Measurements from ENCODE around the gene SLC37A1.

SLC37A1 gene

DNA sequence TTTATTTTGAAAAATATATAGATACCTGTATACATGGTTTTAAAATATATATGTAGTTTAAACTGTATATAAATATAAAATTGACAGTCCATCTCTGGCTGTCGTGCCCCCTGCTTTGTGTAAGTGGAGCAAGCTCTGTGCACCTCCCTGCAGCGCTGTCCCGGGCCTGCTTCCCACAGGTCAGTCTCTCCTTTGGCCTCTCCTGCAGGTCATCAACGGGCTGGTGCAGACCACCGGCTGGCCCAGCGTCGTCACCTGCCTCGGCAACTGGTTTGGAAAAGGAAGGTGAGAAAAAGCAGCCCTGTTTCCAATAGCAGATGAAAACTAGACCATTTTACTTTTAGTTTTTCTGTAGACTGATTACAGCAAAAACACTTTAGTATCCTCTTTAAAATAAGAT is 28.5 kb downstream of the SLC37A1 start:
- Histone ChIP-seq H3K36me3 (ENCODE audit: low read length) (no peaks in the 10 kb centered on the region), H3K4me3 (ENCODE audit: insufficient read depth, low read length, poor library complexity, severe bottlenecking) (no peak overlapping the region), H3F3A (ENCODE audit: insufficient read depth) (peaks cover 10% of the 10 kb centered on the region; the same call in 1 of the 2 replicates), H3K9me2 (replicated peaks; ENCODE audit: insufficient read depth, low read length) (no peaks in the 10 kb centered on the region), H4K20me1 (ENCODE audit: low read depth, low read length) (no peaks in the 10 kb centered on the region), H3K27me3 (ENCODE audit: low read length) (no peaks in the 10 kb centered on the region), H2AFZ (ENCODE audit: low read depth, low read length, severe bottlenecking) (no peak overlapping the region), H3K4me2 (ENCODE audit: low read depth, low read length, poor library complexity, severe bottlenecking) (no peak overlapping the region), H3K79me2 (ENCODE audit: insufficient read depth, low read length) (peaks cover 5% of the 10 kb centered on the region; the same call in 1 of the 2 replicates), H3K9me3 (ENCODE audit: insufficient read depth, low read length) (no peaks in the 10 kb centered on the region), H3K9ac (ENCODE audit: low read length) (no peak overlapping the region), H3K27ac (ENCODE audit: low read depth, low read length) (no peak overlapping the region)
- TF ChIP-seq EZH2phosphoT487 (conservative IDR thresholded peaks at IDR 0.05; ENCODE audit: low read length) = no peak
- TF ChIP-seq, protein P1, sequence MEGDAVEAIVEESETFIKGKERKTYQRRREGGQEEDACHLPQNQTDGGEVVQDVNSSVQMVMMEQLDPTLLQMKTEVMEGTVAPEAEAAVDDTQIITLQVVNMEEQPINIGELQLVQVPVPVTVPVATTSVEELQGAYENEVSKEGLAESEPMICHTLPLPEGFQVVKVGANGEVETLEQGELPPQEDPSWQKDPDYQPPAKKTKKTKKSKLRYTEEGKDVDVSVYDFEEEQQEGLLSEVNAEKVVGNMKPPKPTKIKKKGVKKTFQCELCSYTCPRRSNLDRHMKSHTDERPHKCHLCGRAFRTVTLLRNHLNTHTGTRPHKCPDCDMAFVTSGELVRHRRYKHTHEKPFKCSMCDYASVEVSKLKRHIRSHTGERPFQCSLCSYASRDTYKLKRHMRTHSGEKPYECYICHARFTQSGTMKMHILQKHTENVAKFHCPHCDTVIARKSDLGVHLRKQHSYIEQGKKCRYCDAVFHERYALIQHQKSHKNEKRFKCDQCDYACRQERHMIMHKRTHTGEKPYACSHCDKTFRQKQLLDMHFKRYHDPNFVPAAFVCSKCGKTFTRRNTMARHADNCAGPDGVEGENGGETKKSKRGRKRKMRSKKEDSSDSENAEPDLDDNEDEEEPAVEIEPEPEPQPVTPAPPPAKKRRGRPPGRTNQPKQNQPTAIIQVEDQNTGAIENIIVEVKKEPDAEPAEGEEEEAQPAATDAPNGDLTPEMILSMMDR (IDR thresholded peaks at IDR 0.05; ENCODE audit: insufficient read depth, low read length, poor library complexity, severe bottlenecking) = no peak

DNA sequence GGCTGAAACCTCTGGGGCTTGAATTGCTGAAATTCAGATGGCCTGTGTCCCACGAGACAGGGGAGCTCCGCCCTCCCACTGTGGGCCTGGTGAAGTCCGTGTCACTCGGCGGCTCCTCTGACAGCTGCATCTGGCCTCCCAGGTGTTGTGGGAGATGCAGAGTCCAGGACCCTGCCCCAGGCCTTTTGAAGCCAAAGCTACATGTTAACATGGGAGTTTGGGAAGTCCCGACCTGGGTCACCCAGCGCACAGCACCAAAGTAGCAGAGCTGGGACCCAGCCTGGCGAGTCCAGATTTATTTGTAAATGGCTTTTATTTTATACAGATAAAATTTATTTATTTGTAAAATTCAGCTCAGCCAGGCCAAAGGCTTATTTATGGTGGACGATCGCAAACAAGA is 28.9 kb downstream of the SLC37A1 start:
- H3K27me3 ChIP-seq (ENCODE audit: low read length) = no peaks in the 10 kb centered on the region
- H3K27ac ChIP-seq (ENCODE audit: low read depth, low read length) = no peak overlapping the region
- no peak overlapping the region for H3K4me3 ChIP-seq (ENCODE audit: insufficient read depth, low read length, poor library complexity, severe bottlenecking)
- peaks cover 6% of the 10 kb centered on the region; the same call in 1 of the 2 replicates for H3F3A ChIP-seq (ENCODE audit: insufficient read depth)
- H2AFZ ChIP-seq (ENCODE audit: low read depth, low read length, severe bottlenecking) = no peak overlapping the region
- H3K4me2 ChIP-seq (ENCODE audit: low read depth, low read length, poor library complexity, severe bottlenecking) = no peak overlapping the region
- TF ChIP-seq EZH2phosphoT487 (conservative IDR thresholded peaks at IDR 0.05; ENCODE audit: low read length) = no peak
- TF ChIP-seq, protein P1 (IDR thresholded peaks at IDR 0.05; ENCODE audit: insufficient read depth, low read length, poor library complexity, severe bottlenecking) = no peak
- no peaks in the 10 kb centered on the region for H3K9me2 ChIP-seq (replicated peaks; ENCODE audit: insufficient read depth, low read length)
- no peaks in the 10 kb centered on the region for H4K20me1 ChIP-seq (ENCODE audit: low read depth, low read length)
- H3K79me2 ChIP-seq (ENCODE audit: insufficient read depth, low read length) = peaks cover 5% of the 10 kb centered on the region; the same call in 1 of the 2 replicates
- H3K36me3 ChIP-seq (ENCODE audit: low read length) = no peaks in the 10 kb centered on the region
- H3K9ac ChIP-seq (ENCODE audit: low read length) = no peak overlapping the region
- H3K9me3 ChIP-seq (ENCODE audit: insufficient read depth, low read length) = no peaks in the 10 kb centered on the region

DNA sequence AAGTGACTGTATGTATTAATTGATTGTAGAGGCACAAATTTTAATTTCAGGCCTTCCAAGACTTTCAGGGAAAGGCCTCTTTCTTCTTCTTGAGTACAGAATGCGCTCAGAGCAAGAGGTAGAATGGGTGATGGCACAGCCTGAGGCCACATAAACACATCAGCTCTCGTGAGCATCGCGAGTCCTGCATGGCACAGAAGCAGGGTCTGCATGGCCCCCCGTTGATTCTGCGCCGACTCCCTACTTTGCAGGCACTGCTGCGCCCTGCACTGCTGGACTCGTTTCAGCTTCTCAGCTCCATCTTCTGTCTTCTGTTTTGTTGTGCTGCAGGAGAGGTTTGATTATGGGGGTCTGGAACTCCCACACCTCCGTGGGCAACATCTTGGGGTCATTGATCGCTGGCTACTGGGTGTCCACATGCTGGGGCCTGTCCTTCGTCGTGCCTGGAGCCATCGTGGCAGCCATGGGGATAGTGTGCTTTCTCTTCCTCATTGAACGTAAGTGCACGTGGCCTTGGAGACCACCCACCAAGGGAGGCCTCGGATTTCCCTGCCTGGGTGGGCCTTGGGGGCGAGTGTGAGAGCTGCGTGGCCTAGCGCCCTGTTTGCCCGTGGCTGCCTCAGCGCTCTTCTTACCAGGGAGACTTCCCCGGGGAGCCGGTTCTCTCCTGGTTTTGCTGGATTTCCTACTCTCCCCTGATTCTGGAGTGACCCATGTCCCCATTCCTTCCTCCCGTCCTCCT is 29.6 kb downstream of the SLC37A1 start:
- no peaks in the 10 kb centered on the region for H3F3A ChIP-seq (ENCODE audit: insufficient read depth)
- no peaks in the 10 kb centered on the region for H4K20me1 ChIP-seq (ENCODE audit: low read depth, low read length)
- TF ChIP-seq, protein P1 (IDR thresholded peaks at IDR 0.05; ENCODE audit: insufficient read depth, low read length, poor library complexity, severe bottlenecking) = no peak
- no peak for TF ChIP-seq EZH2phosphoT487 (conservative IDR thresholded peaks at IDR 0.05; ENCODE audit: low read length)
- no peak overlapping the region for H3K27ac ChIP-seq (ENCODE audit: low read depth, low read length)
- H3K79me2 ChIP-seq (ENCODE audit: insufficient read depth, low read length) = no peaks in the 10 kb centered on the region
- no peak overlapping the region for H2AFZ ChIP-seq (ENCODE audit: low read depth, low read length, severe bottlenecking)
- H3K9me2 ChIP-seq (replicated peaks; ENCODE audit: insufficient read depth, low read length) = no peaks in the 10 kb centered on the region
- no peak overlapping the region for H3K4me2 ChIP-seq (ENCODE audit: low read depth, low read length, poor library complexity, severe bottlenecking)
- H3K9ac ChIP-seq (ENCODE audit: low read length) = no peak overlapping the region
- no peaks in the 10 kb centered on the region for H3K27me3 ChIP-seq (ENCODE audit: low read length)
- no peak overlapping the region for H3K4me3 ChIP-seq (ENCODE audit: insufficient read depth, low read length, poor library complexity, severe bottlenecking)
- H3K36me3 ChIP-seq (ENCODE audit: low read length) = no peaks in the 10 kb centered on the region
- H3K9me3 ChIP-seq (ENCODE audit: insufficient read depth, low read length) = no peaks in the 10 kb centered on the region
